SK-N-SH (cell line): ENCODE measurements around the gene PDCD6IP. TPM values are rescaled to one million over a fixed set of nuclear protein-coding genes. Genes with fewer than 3 reads are reported as not detected.

ENCODE experiments used
- CTCF ChIA-PET: fragments of 300-600, 350-600 bp; formaldehyde crosslinking; extraction: SDS; loops from one replicate; lab custom pipeline; 2021; lab: Yijun Ruan, JAX
- POLR2A ChIA-PET: fragments of 350-600 bp; sonication (Branson Sonifier 250); formaldehyde crosslinking; extraction: SDS; loops from one replicate; lab custom pipeline; 2020; ENCODE audit warnings: antibody characterized with exemption, inconsistent platforms; lab: Yijun Ruan, JAX
- DNase-seq: peaks from one replicate; pipeline ENCODE4 v3.0.0; 2012
- H2AFZ ChIP-seq: fragments of 200-600 bp; sonication (generic); 2 replicates; pipeline ENCODE4 v1.8.1; 2016; ENCODE audit warnings: antibody characterized with exemption, mild to moderate bottlenecking, low read depth
- H3F3A ChIP-seq: fragments of 200-600 bp; sonication (generic); replicated peaks from 2 replicates; pipeline ENCODE3; 2016; ENCODE audit warnings: antibody characterized with exemption, mild to moderate bottlenecking; ENCODE audit not compliant: insufficient read depth
- H3K27ac ChIP-seq, 2 experiments: fragments of 200-500 bp in 1 of 2; fragments of 200-600 bp in 1 of 2; sonication (Bioruptor generic) in 1 of 2; sonication (generic), shearing (Covaris generic) in 1 of 2; 2 replicates each; pipeline versions ENCODE4 v1.5.1 to v1.6.1; 2014 to 2016; ENCODE audit warnings: low read depth in 2 of 2, inconsistent platforms in 1 of 2, low read length in 1 of 2, mild to moderate bottlenecking in 1 of 2, mixed read lengths in 1 of 2
- H3K27me3 ChIP-seq: fragments of 200-600 bp; sonication (generic), shearing (Covaris generic); 2 replicates; pipeline ENCODE4 v1.6.1; 2016; ENCODE audit warnings: mixed run types; ENCODE audit not compliant: insufficient read depth
- H3K36me3 ChIP-seq, 2 experiments: fragments of 200-500 bp in 1 of 2; fragments of 200-600 bp in 1 of 2; sonication (Bioruptor generic) in 1 of 2; sonication (generic) in 1 of 2; replicated peaks in 1 of 2; 2 replicates each; pipeline versions ENCODE3 to v1.5.1; 2014 to 2016; ENCODE audit warnings: low read length in 1 of 2, mild to moderate bottlenecking in 1 of 2; ENCODE audit not compliant: insufficient read depth in 2 of 2, control insufficient read depth in 1 of 2
- H3K4me1 ChIP-seq, 2 experiments: fragments of 200-500 bp in 1 of 2; fragments of 200-600 bp in 1 of 2; sonication (Bioruptor generic) in 1 of 2; sonication (generic), shearing (Covaris generic) in 1 of 2; 2 replicates each; pipeline versions ENCODE4 v1.5.1 to v1.6.1; 2014 to 2016; ENCODE audit warnings: low read depth in 1 of 2, low read length in 1 of 2, mixed run types in 1 of 2; ENCODE audit not compliant: insufficient read depth in 2 of 2, control insufficient read depth in 1 of 2
- H3K4me2 ChIP-seq: fragments of 200-600 bp; sonication (generic), shearing (Covaris generic); 2 replicates; pipeline ENCODE4 v1.6.1; 2017; ENCODE audit warnings: mixed run types
- H3K4me3 ChIP-seq, 2 experiments: fragments of 200-500 bp in 1 of 2; fragments of 200-600 bp in 1 of 2; sonication (Bioruptor generic) in 1 of 2; sonication (generic), shearing (Covaris generic) in 1 of 2; 2 replicates each; pipeline versions ENCODE4 v1.5.1 to v1.8.1; 2014 to 2016; ENCODE audit warnings: low read depth in 2 of 2, inconsistent platforms in 1 of 2, low read length in 1 of 2, mild to moderate bottlenecking in 1 of 2, mixed read lengths in 1 of 2, moderate library complexity in 1 of 2
- H3K79me2 ChIP-seq: fragments of 200-600 bp; sonication (generic); 2 replicates; pipeline ENCODE4 v1.8.1; 2017; ENCODE audit warnings: mild to moderate bottlenecking; ENCODE audit not compliant: insufficient read depth
- H3K9ac ChIP-seq: fragments of 200-600 bp; sonication (generic); 2 replicates; pipeline ENCODE4 v1.6.1; 2017; ENCODE audit warnings: mixed run types
- H3K9me2 ChIP-seq: fragments of 200-600 bp; sonication (generic); 2 replicates; pipeline ENCODE4 v1.6.1; 2017; ENCODE audit warnings: mixed run types
- H3K9me3 ChIP-seq: fragments of 200-600 bp; sonication (generic); 2 replicates; pipeline ENCODE4 v1.6.1; 2017; ENCODE audit warnings: mixed run types, mild to moderate bottlenecking, moderate library complexity
- H4K20me1 ChIP-seq: fragments of 200-600 bp; sonication (generic); 2 replicates; pipeline ENCODE4 v1.6.1; 2017; ENCODE audit warnings: mild to moderate bottlenecking, mixed run types; ENCODE audit not compliant: insufficient read depth
- CHD2 ChIP-seq: fragments of 150-350 bp; IDR thresholded peaks from 2 replicates; pipeline ENCODE4 v1.6.1; 2018; ENCODE audit warnings: low read length; ENCODE audit not compliant: partially characterized antibody
- FOSL2 ChIP-seq: IDR thresholded peaks from 2 replicates; pipeline ENCODE4 v1.4.0; 2012; ENCODE audit warnings: low read depth, mild to moderate bottlenecking, moderate library complexity, borderline replicate concordance
- FOXJ3 ChIP-seq: sonication (generic); formaldehyde crosslinking; IDR thresholded peaks from 2 replicates; pipeline ENCODE4 v1.5.1; 2020; ENCODE audit warnings: mild to moderate bottlenecking, missing genetic modification reagents
- GABPA ChIP-seq: IDR thresholded peaks from 2 replicates; pipeline ENCODE4 v1.4.0; 2012; ENCODE audit warnings: low read depth, mild to moderate bottlenecking
- GATA2 ChIP-seq: sonication (generic); formaldehyde crosslinking; IDR thresholded peaks from 2 replicates; pipeline ENCODE4 v1.5.0; 2020; ENCODE audit warnings: mild to moderate bottlenecking, missing genetic modification reagents
- IRF3 ChIP-seq: fragments of 150-350 bp; IDR thresholded peaks from 2 replicates; pipeline ENCODE4 v1.6.1; 2016; ENCODE audit warnings: mild to moderate bottlenecking, low read depth, low read length
- JUND ChIP-seq: IDR thresholded peaks from 2 replicates; pipeline ENCODE4 v1.4.0; 2012
- MEF2A ChIP-seq: IDR thresholded peaks from 2 replicates; pipeline ENCODE4 v1.4.0; 2012; ENCODE audit warnings: low read depth, borderline replicate concordance
- NRF1 ChIP-seq: IDR thresholded peaks from 2 replicates; pipeline ENCODE4 v1.6.1; 2012; ENCODE audit warnings: low read depth, mild to moderate bottlenecking, low read length
- PBX3 ChIP-seq: IDR thresholded peaks from 2 replicates; pipeline ENCODE4; 2012
- RAD21 ChIP-seq: IDR thresholded peaks from 2 replicates; pipeline ENCODE4 v1.6.1; 2012; ENCODE audit warnings: mild to moderate bottlenecking, low read length
- RCOR1 ChIP-seq: fragments of 150-350 bp; IDR thresholded peaks from 2 replicates; pipeline ENCODE4 v1.6.1; 2017; ENCODE audit warnings: antibody characterized with exemption, low read length
- RXRA ChIP-seq: IDR thresholded peaks from 2 replicates; pipeline ENCODE4 v1.4.0; 2012; ENCODE audit warnings: low read depth, mild to moderate bottlenecking, borderline replicate concordance
- SMC3 ChIP-seq: IDR thresholded peaks from 2 replicates; pipeline ENCODE4 v1.6.1; 2012; ENCODE audit warnings: low read depth, low read length, improper control_type of control experiment
- TEAD4 ChIP-seq: IDR thresholded peaks from 2 replicates; pipeline ENCODE4 v1.4.0; 2012; ENCODE audit warnings: mild to moderate bottlenecking, borderline replicate concordance; ENCODE audit not compliant: insufficient read depth
- ZBTB33 ChIP-seq: IDR thresholded peaks from 2 replicates; pipeline ENCODE4 v1.4.0; 2012; ENCODE audit warnings: low read depth, borderline replicate concordance
- WGBS: methylation state at CpG from one replicate; pipeline ENCODE4 v1.1.6; 2017; ENCODE audit warnings: low lambda C conversion rate; 5-methylcytosine and 5-hydroxymethylcytosine counted together
- polyA plus RNA-seq, 3 experiments: library from polyadenylated mRNA; depleted of rRNA; stranded (reverse); fragments of >200 nt; gene quantifications; 2 replicates each; pipeline ENCODE4 v1.2.3, GENCODE V29; 2012

PDCD6IP gene
- polyA plus RNA-seq, 1 of the 3 experiments (the other 2 are of a cell fraction) = 49.1 TPM

- peak; percentile 44; the same call in 1 of the 2 replicates for TF ChIP-seq FOXJ3
- TF ChIP-seq, all 33 proteins: peak for 18
Observed at GRCh38 chr3:33798418-33799201, at the start of gene PDCD6IP (continued).

- TF ChIP-seq RCOR1 (no peak), FOSL2 (peak; percentile 8; the same call in 1 of the 2 replicates), PBX3 (peak; percentile 24; the same call in 1 of the 2 replicates)
- no peak overlapping the region for H3K4me3 ChIP-seq
- CTCF ChIA-PET = interaction anchor here (1.3 to 2.7 kb wide), 3 partner anchors 16 to 37 kb away, joined by 3 to 8 read pairs (median 5); no protein-coding TSS in a partner anchor
- POLR2A ChIA-PET = no interaction called here
- H3K27me3 ChIP-seq = no peaks in the 10 kb centered on the region
- DNase-seq = no peak
- H3K4me2 ChIP-seq = no peak overlapping the region
- H4K20me1 ChIP-seq = no peaks in the 10 kb centered on the region
- no peaks in the 10 kb centered on the region for H3K79me2 ChIP-seq
- peak overlapping the region in 1 of 2 experiments; percentile 9; a peak in 2 of 4 replicates for H3K27ac ChIP-seq
- peak overlapping the region; percentile 11; the same call in 1 of the 2 replicates for H2AFZ ChIP-seq
- WGBS = 33% methylated on average over 2 of the region's 2 CpGs
- peaks cover 10% of the 10 kb centered on the region for H3F3A ChIP-seq
- H3K36me3 ChIP-seq = no peaks in the 10 kb centered on the region
- no peak overlapping the region for H3K9ac ChIP-seq
- H3K9me2 ChIP-seq = no peaks in the 10 kb centered on the region
- no peaks in the 10 kb centered on the region for H3K4me1 ChIP-seq
- no peaks in the 10 kb centered on the region for H3K9me3 ChIP-seq
Observed at GRCh38 chr3:33749546-33750210, 48.8 kb upstream of the PDCD6IP start.

- WGBS = 96% methylated on average over 3 of the region's 3 CpGs
- Histone ChIP-seq H3K9me3 (no peaks in the 10 kb centered on the region), H3K4me2 (no peak overlapping the region)
Observed at GRCh38 chr3:33750211-33750548, 48.2 kb upstream of the PDCD6IP start.

More at GRCh38 chr3:33750211-33750548, 48.2 kb upstream of the PDCD6IP start:
- TF ChIP-seq PBX3 (no peak), GABPA (no peak), NRF1 (no peak), ZBTB33 (no peak), JUND (no peak), GATA2 (CRISPR knock-in tag) (no peak), SMC3 (no peak), MEF2A (no peak), IRF3 (no peak), RAD21 (no peak), TEAD4 (no peak), CHD2 (no peak), RXRA (no peak)
- H3K27ac ChIP-seq = peak overlapping the region in 1 of 2 experiments; percentile 9; a peak in 2 of 4 replicates
- H3K4me3 ChIP-seq = no peak overlapping the region
- no peaks in the 10 kb centered on the region for H3K9me2 ChIP-seq
- no peaks in the 10 kb centered on the region for H3K4me1 ChIP-seq
- H3K79me2 ChIP-seq = no peaks in the 10 kb centered on the region
- no peaks in the 10 kb centered on the region for H3K36me3 ChIP-seq
- no peak for DNase-seq
- peak overlapping the region; percentile 11; the same call in 1 of the 2 replicates for H2AFZ ChIP-seq
- ChIA-PET CTCF (interaction anchor here (1.3 to 2.7 kb wide), 2 partner anchors 16 to 37 kb away, joined by 3 to 8 read pairs; no protein-coding TSS in a partner anchor), POLR2A (no interaction called here)
- no peak overlapping the region for H3K9ac ChIP-seq
- H4K20me1 ChIP-seq = no peaks in the 10 kb centered on the region
- H3K27me3 ChIP-seq = no peaks in the 10 kb centered on the region
- H3F3A ChIP-seq = peaks cover 10% of the 10 kb centered on the region
